Measurements from ENCODE around the gene KNSTRN. TPM values are rescaled to one million over a fixed set of nuclear protein-coding genes. Genes with fewer than 3 reads are reported as not detected.
A peak's percentile ranks its signal among the peaks of the same experiment; 100 is the strongest.

KNSTRN gene
- total and polyA plus RNA-seq, 4 donors = 7.5 to 16.6 (median 14.0) TPM

- Histone ChIP-seq H3K4me3 (no peak overlapping the region), H3K27ac (ENCODE audit: low read depth in 1 of 2, low read length in 1 of 2) (peak overlapping the region in 1 of 2 donors; percentile 83), H3K4me1 (ENCODE audit: control insufficient read depth in 5 of 5, insufficient read depth in 5 of 5, low read length in 5 of 5) (peaks cover 0 to 8% (median 4%) of the 10 kb centered on the region in 5 donors), H3K36me3 (ENCODE audit: control insufficient read depth in 4 of 4, insufficient read depth in 4 of 4, low read length in 4 of 4) (no peaks in the 10 kb centered on the region), H3K27me3 (ENCODE audit: control insufficient read depth in 3 of 3, insufficient read depth in 3 of 3, low read length in 2 of 3) (peaks cover 0 to 2% (median 0%) of the 10 kb centered on the region in 3 donors), H3K9me3 (ENCODE audit: control insufficient read depth in 4 of 4, insufficient read depth in 3 of 4, low read length in 3 of 4) (no peaks in the 10 kb centered on the region), H3K9ac (ENCODE audit: insufficient read depth in 1 of 2, low read length in 2 of 2) (no peak overlapping the region)
- DNase-seq = peak in 2 of 3 donors; percentile 11 to 45
- 9 to 14% methylated on average over 4 of the region's 4 CpGs for WGBS, 2 donors
- TF ChIP-seq CTCF (IDR thresholded peaks at IDR 0.05; ENCODE audit: control extremely low read depth, extremely low read depth) = no peak
- peak; percentile 65 for ATAC-seq (ENCODE audit: insufficient read depth, low FRiP score)
Measured at GRCh38 chr15:40379853-40380252, 2.7 kb upstream of the KNSTRN start.

GRCh38 chr15:40380636-40381035 lies 1.9 kb upstream of the KNSTRN start:
- no peak for TF ChIP-seq CTCF (IDR thresholded peaks at IDR 0.05; ENCODE audit: control extremely low read depth, extremely low read depth)
- Histone ChIP-seq H3K4me1 (ENCODE audit: control insufficient read depth in 5 of 5, insufficient read depth in 5 of 5, low read length in 5 of 5) (peaks cover 0 to 8% (median 4%) of the 10 kb centered on the region in 5 donors), H3K9ac (ENCODE audit: insufficient read depth in 1 of 2, low read length in 2 of 2) (no peak overlapping the region), H3K9me3 (ENCODE audit: control insufficient read depth in 4 of 4, insufficient read depth in 3 of 4, low read length in 3 of 4) (no peaks in the 10 kb centered on the region), H3K36me3 (ENCODE audit: control insufficient read depth in 4 of 4, insufficient read depth in 4 of 4, low read length in 4 of 4) (peaks cover 0 to 4% (median 0%) of the 10 kb centered on the region in 4 donors), H3K4me3 (no peak overlapping the region), H3K27ac (ENCODE audit: low read depth in 1 of 2, low read length in 1 of 2) (peak overlapping the region in 1 of 2 donors; percentile 83), H3K27me3 (ENCODE audit: control insufficient read depth in 3 of 3, insufficient read depth in 3 of 3, low read length in 2 of 3) (peaks cover 0 to 2% (median 0%) of the 10 kb centered on the region in 3 donors)
- WGBS, 2 donors = 95% methylated on average over 10 of the region's 10 CpGs
- no peak for ATAC-seq (ENCODE audit: insufficient read depth, low FRiP score)
- DNase-seq = no peak

- 94 to 95% methylated on average over 11 of the region's 11 CpGs for WGBS, 2 donors
- H3K36me3 ChIP-seq (ENCODE audit: control insufficient read depth in 4 of 4, insufficient read depth in 4 of 4, low read length in 4 of 4) = peaks cover 0 to 8% (median 2%) of the 10 kb centered on the region in 4 donors
- H3K27ac ChIP-seq (ENCODE audit: low read depth in 1 of 2, low read length in 1 of 2) = no peak overlapping the region
- no peaks in the 10 kb centered on the region for H3K9me3 ChIP-seq (ENCODE audit: control insufficient read depth in 4 of 4, insufficient read depth in 3 of 4, low read length in 3 of 4)
- H3K9ac ChIP-seq (ENCODE audit: insufficient read depth in 1 of 2, low read length in 2 of 2) = no peak overlapping the region
- H3K27me3 ChIP-seq (ENCODE audit: control insufficient read depth in 3 of 3, insufficient read depth in 3 of 3, low read length in 2 of 3) = peaks cover 0 to 2% (median 0%) of the 10 kb centered on the region in 3 donors
- no peak overlapping the region for H3K4me3 ChIP-seq
- ATAC-seq (ENCODE audit: insufficient read depth, low FRiP score) (no peak), DNase-seq (no peak)
- H3K4me1 ChIP-seq (ENCODE audit: control insufficient read depth in 5 of 5, insufficient read depth in 5 of 5, low read length in 5 of 5) = peaks cover 0 to 8% (median 4%) of the 10 kb centered on the region in 5 donors
- no peak for TF ChIP-seq CTCF (IDR thresholded peaks at IDR 0.05; ENCODE audit: control extremely low read depth, extremely low read depth)
Measured at GRCh38 chr15:40381818-40382529, 547 bp upstream of the KNSTRN start.

All from lung (tissue), 12 donors.